GM19467 (cell line): ENCODE data around the gene ATF7IP.
"Not testable (repeated sequence)": the region's sequence is repeated elsewhere in the genome, so short reads cannot be mapped to it uniquely, and the experiment has no call there.

Experiments used
- ATAC-seq: cut with Tn5 transposase; IDR thresholded peaks from one replicate; pipeline ENCODE4 v1.9.1; 2021; ENCODE audit warnings: mild to moderate bottlenecking, moderate library complexity; ENCODE audit not compliant: unreplicated experiment

Gene ATF7IP

GRCh38 chr12:14367040-14367661, 1.7 kb downstream of the ATF7IP start:
- ATAC-seq: no peak

- ATAC-seq: no peak
Measured at GRCh38 chr12:14369311-14369710, 3.8 kb downstream of the ATF7IP start.

- no peak for ATAC-seq
Measured at GRCh38 chr12:14373217-14373616, 7.7 kb downstream of the ATF7IP start.

GRCh38 chr12:14379508-14379907, 14.0 kb downstream of the ATF7IP start:
- no peak for ATAC-seq

GRCh38 chr12:14384783-14385638, 19.5 kb downstream of the ATF7IP start:
- peak; percentile 95 for ATAC-seq

GRCh38 chr12:14387219-14387871, 21.9 kb downstream of the ATF7IP start:
- no peak for ATAC-seq

GRCh38 chr12:14390449-14390848, 25.0 kb downstream of the ATF7IP start:
- ATAC-seq: no peak

- no peak for ATAC-seq
Measured at GRCh38 chr12:14390870-14391530, 25.5 kb downstream of the ATF7IP start.

- no peak for ATAC-seq
Measured at GRCh38 chr12:14393751-14394150, 28.3 kb downstream of the ATF7IP start.

GRCh38 chr12:14394317-14395073, 29.0 kb downstream of the ATF7IP start:
- peak; percentile 63 for ATAC-seq

- peak; percentile 39 for ATAC-seq
Measured at GRCh38 chr12:14395074-14395778, 29.7 kb downstream of the ATF7IP start.

GRCh38 chr12:14396071-14396470, 30.6 kb downstream of the ATF7IP start:
- peak; percentile 57 for ATAC-seq

- no peak for ATAC-seq
Measured at GRCh38 chr12:14399871-14400270, 34.4 kb downstream of the ATF7IP start.

GRCh38 chr12:14400599-14400998, 35.1 kb downstream of the ATF7IP start:
- no peak for ATAC-seq

- ATAC-seq: not testable (repeated sequence)
Measured at GRCh38 chr12:14401267-14401666, 35.8 kb downstream of the ATF7IP start.

GRCh38 chr12:14402697-14403096, 37.2 kb downstream of the ATF7IP start:
- ATAC-seq: no peak

- ATAC-seq: no peak
Measured at GRCh38 chr12:14403293-14403692, 37.8 kb downstream of the ATF7IP start.

GRCh38 chr12:14403711-14404196, 38.3 kb downstream of the ATF7IP start:
- ATAC-seq: no peak

GRCh38 chr12:14405407-14405806, 39.9 kb downstream of the ATF7IP start:
- ATAC-seq: not testable (repeated sequence)

GRCh38 chr12:14408208-14408607, 42.7 kb downstream of the ATF7IP start:
- ATAC-seq: no peak
